GM12872 (cell line): ENCODE results near the gene GEMIN8.

Experiments
- CTCF ChIP-seq: IDR thresholded peaks from 3 replicates; pipeline ENCODE4 v1.5.1; 2011; ENCODE audit warnings: low read depth, mild to moderate bottlenecking, low read length, moderate library complexity; ENCODE audit not compliant: insufficient read depth

The GEMIN8 gene

GRCh38 chrX:14015941-14016340 is 13.8 kb downstream of the GEMIN8 start:
- TF ChIP-seq CTCF = no peak

- TF ChIP-seq CTCF = no peak
Measured at GRCh38 chrX:14015294-14015693, 14.4 kb downstream of the GEMIN8 start.

GRCh38 chrX:14014526-14014925 is 15.2 kb downstream of the GEMIN8 start:
- no peak for TF ChIP-seq CTCF

DNA sequence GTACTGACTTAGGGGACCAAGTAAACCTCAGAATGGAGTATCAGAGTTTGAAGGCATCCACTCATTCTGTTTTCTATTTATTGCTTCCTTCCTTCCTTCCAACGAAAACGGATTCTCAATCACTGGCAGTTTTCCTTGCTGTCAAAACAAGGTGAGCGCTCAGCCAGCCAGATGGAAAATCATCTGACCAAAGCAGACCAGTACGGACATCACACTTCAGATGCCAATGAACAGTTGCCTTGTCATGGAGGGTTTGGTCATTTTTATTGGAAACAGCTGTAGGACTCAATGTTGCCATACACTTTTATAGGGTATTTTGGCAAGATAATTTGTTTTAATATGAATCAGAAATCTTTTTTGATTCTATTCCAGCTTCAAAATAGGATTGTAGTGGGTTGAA is 16.6 kb downstream of the GEMIN8 start:
- no peak for TF ChIP-seq CTCF

GRCh38 chrX:14010566-14010965 is 19.1 kb downstream of the GEMIN8 start:
- no peak for TF ChIP-seq CTCF

DNA sequence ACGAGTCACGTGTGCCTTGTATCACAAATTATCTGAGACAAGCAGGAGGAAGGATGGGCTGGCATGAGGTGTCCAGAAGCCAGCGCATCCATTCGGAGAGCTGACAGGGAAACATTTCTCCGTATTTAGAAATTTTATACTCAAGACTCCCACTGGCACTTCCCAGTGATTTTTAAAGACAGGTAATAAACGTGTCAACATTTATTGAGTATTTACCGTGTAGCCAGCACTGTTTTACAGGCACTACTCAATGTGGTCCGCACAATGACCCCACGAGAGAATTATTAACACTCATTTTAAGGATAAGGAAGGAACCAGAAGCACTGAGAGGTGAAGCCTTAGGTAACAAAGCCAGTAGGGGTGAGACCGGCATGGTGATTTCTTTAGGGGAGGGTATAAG is 23.2 kb downstream of the GEMIN8 start:
- TF ChIP-seq CTCF = no peak

- TF ChIP-seq CTCF = no peak
Measured at GRCh38 chrX:14003876-14004425, 25.7 kb downstream of the GEMIN8 start.
